GM19452 (cell line): ENCODE data around the gene SIPA1L2.

Experiments
- ATAC-seq: cut with Tn5 transposase; IDR thresholded peaks from one replicate; pipeline ENCODE4 v1.9.1; 2021; ENCODE audit not compliant: unreplicated experiment

The SIPA1L2 gene

GRCh38 chr1:232644209-232644608 lies 14.3 kb upstream of the SIPA1L2 start:
- no peak for ATAC-seq

GRCh38 chr1:232643251-232643650 lies 13.3 kb upstream of the SIPA1L2 start:
- ATAC-seq, result no peak

DNA sequence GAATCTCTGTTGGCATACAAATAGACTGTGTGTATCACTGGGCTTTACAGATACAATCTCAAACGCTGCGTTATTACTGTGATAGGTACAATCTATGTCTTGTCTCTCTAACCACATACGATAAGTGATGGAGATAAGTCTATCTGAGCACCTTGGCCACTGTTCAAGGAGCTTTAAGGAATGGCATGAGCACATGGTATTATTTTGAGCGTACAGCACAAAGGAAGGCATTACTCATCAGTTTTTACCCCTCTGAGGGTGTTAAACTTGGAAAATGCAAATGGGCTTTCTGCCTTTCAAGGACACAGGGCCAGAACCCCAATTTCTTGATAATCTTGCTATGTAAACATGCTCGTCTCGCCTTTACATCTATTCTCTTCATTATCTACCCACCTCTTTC lies 11.6 kb upstream of the SIPA1L2 start:
- no peak for ATAC-seq

GRCh38 chr1:232636799-232637198 lies 6.9 kb upstream of the SIPA1L2 start:
- no peak for ATAC-seq

DNA sequence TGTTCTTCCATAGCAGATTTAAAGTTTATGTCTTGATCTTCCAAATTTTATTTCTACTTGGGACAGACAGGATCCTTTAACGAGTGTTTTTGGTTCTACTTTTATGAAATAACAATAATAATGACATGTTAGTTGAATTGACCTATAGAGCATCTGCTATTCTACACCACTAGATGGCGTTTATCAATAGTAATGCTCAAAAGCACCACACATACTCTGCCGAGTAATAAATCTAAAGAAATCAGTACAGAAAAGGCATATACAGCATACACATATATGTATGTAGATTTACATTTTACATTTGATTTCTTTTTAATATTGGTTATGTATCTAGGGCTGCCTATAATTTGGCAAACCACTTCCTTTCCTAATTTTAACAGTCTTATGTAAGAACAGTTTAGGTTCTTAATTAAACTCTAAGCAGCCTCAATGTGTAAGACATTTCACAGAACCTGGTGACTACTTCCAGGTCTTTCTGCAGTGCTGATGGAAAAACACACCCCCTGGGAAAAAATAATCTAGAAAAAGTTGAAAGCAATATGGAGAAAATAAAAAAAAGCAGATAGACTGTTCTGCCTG lies 5.9 kb upstream of the SIPA1L2 start:
- peak; percentile 77 for ATAC-seq

DNA sequence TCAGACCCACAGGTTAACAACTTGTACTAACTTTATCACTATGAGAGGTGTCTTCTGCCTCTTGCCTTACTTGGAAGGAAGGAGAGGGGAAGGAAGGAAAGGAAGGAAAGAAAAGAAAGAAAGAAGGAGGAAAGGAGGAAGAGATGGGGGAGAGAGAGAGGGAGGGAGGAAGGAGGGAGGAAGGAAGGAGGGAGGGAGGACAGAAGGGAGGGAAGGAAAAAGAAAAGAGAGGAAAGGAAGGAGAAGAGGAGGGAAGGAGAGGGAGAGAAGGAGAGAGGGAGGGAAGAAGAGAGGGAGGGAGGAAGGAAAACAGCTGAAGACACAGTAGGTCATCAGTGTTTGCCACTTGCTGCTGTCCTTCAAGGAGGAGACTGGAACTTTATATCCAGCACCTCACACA lies 5.3 kb upstream of the SIPA1L2 start:
- ATAC-seq, result no peak

DNA sequence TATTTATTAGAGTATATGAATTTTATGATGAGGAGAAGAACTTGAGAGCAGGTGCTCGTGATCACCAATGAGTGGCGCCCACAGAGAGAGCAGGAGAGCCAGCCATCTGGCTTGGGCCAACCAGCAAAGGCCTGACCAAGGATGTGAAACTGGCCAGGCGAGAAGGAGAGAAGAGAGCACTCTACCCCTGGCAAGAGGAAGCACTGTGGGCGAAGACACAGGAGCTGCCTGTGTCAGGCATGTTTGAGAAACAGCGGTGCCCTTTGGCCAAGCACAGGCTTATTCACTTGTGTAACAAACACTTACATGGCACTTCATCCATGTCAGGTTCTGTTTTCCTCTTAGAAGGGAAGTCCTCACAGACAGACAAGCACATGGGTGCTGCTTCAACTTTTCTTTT lies 4.2 kb upstream of the SIPA1L2 start:
- ATAC-seq, result no peak

DNA sequence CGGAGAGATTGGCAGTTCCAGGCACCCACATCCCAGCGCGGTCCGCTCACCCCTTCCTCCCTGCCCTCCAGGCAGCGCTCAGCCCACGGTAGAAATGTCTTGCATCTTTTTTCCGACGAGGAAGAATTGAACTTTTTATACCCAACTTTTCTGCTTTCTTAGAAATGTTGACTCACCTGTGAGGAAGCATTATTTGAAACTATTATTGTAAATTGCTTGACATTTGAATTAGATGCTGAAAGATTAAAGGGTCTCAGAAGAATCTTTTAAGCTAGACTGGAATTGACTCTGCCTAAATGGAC lies 912 bp upstream of the SIPA1L2 start:
- ATAC-seq, result no peak

GRCh38 chr1:232629250-232630046 lies 485 bp downstream of the SIPA1L2 start:
- ATAC-seq, result peak; percentile 47

GRCh38 chr1:232628335-232629249 lies 1.3 kb downstream of the SIPA1L2 start:
- ATAC-seq, result no peak

DNA sequence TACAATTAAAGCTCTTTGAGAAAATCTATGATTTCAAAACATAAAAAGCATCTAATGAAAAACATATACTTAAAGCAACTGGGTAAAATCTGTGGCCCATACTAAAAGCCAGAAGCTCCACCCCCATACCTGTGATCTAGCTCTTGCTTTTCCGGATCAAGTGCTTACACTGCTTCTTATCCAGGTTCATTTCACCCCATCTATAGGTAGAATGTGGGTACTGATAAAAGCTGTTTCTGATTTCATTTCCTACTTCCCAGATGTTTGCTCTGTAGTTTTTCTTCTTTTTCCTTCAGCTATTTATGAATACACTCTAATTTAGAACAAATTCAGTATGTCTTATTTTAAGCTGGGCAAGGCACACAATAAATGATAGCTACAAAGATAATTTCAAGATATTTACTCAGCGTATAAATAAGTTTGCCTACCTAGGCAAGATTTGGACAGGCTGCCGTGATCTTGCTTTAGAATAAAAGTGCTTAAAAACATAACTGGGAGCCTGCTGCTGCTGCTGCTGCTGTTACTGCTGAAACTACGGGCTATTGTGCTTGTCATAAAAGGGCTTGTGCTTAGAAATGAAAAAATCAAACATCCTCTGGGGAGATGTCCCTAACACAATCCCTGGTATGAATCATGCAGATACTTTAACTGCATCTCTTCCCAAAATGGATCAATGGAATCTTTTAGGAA lies 2.1 kb downstream of the SIPA1L2 start:
- ATAC-seq, result no peak

DNA sequence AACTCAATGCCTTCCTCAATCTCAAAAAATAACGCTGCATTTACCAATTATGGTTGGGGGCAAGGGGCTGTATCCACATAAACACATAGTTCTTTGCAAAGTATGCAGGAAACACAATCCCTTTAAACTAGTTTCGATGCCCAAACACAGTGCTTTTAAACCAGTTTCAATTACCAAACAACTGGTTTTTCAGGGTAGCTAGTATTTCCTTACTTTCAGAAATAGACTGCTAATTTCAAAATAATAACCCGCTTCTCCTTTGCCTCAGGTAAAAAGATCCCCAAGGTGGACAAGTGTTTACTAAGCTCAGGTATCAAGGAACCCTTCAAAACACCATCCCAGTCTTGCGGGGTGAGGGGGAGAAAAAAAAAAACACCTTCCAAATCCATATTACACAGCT lies 2.8 kb downstream of the SIPA1L2 start:
- no peak for ATAC-seq

DNA sequence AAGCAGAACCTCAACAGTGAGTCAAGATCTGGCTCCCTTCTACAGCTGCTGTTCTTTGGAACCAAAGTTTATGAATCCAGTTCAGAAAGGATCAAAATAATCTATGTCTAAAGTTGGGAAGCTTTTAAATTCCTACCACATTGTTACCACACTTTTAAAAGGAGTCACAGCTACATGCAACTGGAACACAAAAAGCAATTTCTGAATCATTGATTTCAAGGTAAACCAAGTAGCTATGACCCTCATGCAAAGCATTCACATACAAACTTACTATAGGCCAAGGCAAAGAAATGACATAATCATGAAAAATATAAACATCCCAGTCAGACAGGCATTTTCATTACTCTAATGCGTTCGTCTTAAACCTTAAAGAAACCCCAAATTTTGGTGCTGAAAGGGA lies 3.5 kb downstream of the SIPA1L2 start:
- no peak for ATAC-seq

DNA sequence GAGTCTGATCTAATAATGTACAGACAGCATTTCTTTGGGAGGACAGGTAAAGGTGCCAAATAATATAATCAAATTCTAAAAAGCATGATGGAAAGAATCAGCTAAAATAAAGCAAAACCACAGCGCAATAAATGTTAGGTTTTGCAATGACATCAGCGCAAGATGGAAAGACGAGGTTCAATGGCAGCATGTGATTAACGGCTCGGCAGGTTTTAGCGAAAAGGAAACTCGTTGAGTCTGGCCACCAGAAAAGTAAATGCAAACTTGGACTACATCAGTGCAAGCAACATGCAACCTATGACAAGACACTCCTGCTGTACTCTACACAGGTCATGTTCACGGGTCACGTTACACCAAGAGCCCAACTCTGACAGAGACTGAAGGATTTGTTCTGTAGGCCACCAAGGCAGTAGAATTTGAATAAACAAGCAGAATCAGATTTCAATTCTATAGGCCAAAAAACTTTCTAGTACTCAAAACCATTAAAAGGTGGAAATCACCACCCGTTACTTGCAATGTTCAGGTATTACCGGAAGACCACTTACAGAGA lies 4.5 kb downstream of the SIPA1L2 start:
- no peak for ATAC-seq

- no peak for ATAC-seq
Measured at GRCh38 chr1:232624546-232625281, 5.2 kb downstream of the SIPA1L2 start.

DNA sequence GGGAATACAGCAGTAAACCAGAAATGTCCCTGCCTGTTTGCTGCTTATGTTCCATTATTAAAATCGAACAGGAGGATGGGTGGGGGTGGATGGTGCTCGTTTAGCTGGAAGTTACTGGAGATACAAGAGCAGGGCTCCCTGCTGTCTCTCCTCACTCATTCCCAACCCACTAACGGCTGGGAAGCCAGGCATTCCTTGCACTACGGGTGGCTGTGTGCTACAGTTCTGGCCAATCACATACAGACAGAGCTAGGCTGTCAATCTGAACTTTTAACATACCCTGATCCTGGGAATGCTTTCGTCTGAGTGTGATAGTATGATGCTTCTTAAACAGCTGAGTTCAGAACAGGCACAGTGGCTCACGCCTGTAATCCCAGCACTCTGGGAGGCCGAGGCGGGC lies 7.0 kb downstream of the SIPA1L2 start:
- ATAC-seq, result no peak

GRCh38 chr1:232622378-232622777 lies 7.6 kb downstream of the SIPA1L2 start:
- ATAC-seq, result no peak

- ATAC-seq, result no peak
Measured at GRCh38 chr1:232621050-232621449, 8.9 kb downstream of the SIPA1L2 start.

DNA sequence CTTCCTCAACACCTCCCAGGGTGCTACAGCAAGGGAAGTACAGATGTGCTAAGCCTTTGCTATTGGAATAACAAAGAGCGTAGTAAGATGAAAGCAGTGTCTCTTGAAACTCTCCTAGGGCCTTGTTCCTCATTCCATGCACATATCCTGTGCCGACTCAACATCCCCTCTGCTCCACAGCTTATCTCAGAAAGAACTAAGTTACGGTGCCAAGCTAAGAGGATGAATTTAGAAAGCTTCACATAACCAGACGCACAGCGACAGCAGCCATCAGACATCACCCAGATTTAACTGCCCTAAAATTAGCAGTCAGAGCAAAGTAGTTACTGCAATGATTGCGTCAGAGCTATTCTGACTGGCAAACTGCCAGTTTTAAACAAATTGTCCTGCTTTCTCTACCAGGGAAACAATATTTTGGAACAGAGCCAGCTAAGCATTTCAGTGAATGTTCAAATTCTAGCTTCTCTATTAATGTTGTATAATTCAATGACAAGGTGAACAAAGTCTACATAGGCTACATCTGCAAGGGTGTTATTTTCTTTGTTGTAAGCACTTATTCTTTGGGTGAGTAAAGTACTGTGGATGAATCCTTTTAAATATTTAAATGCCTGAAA lies 9.5 kb downstream of the SIPA1L2 start:
- no peak for ATAC-seq

GRCh38 chr1:232617237-232617636 lies 12.7 kb downstream of the SIPA1L2 start:
- ATAC-seq, result no peak
